GM12878 (cell line): ENCODE data around the gene ARHGAP21. TPM values are rescaled to one million over a fixed set of nuclear protein-coding genes. Genes with fewer than 3 reads are reported as not detected.

Experiments
- ATAC-seq: fragments of 200-7000 bp; cut with Tn5 transposase; 3 replicates; pipeline ENCODE4 v1.9.1; 2020; ENCODE audit warnings: mild to moderate bottlenecking, moderate library complexity
- BruUV-seq: library from RNA; stranded (reverse); fragments of 400-500 nt; replicated peaks from 2 replicates; lab custom pipeline; 2021; lab: Mats Ljungman, UMichigan
- CTCF ChIA-PET: fragments of 300-600 bp; sonication (Branson Sonifier 250); formaldehyde crosslinking; extraction: SDS; loops from one replicate; lab custom pipeline; 2021; ENCODE audit warnings: inconsistent platforms; lab: Yijun Ruan, JAX
- POLR2A ChIA-PET: fragments of 350-600 bp; formaldehyde crosslinking; extraction: SDS; loops from one replicate; lab custom pipeline; 2021; ENCODE audit warnings: inconsistent platforms; lab: Charles Lee
- RAD21 ChIA-PET: fragments of 300-600 bp; sonication (Branson Sonifier 250); formaldehyde crosslinking; loops from one replicate; lab custom pipeline; 2023; ENCODE audit warnings: antibody characterized with exemption; ENCODE audit not compliant: unreplicated experiment; lab: Charles Lee
- SMC1A ChIA-PET: fragments of 300-600 bp; sonication (Branson Sonifier 250); formaldehyde crosslinking; loops from one replicate; lab custom pipeline; 2023; ENCODE audit not compliant: unreplicated experiment, uncharacterized antibody; lab: Charles Lee
- DNase-seq: peaks from one replicate; pipeline ENCODE4 v3.0.0-alpha.2; 2011; ENCODE audit warnings: low read depth, low spot score
- FAIRE-seq: peaks from 3 replicates; lab custom pipeline; 2011; peaks lifted over from hg19 to GRCh38; lab: Jason Lieb, UNC
- H2AFZ ChIP-seq: 2 replicates; pipeline ENCODE4 v1.6.0; 2011; ENCODE audit warnings: low read depth, low read length, control low read depth; ENCODE audit not compliant: control insufficient read depth
- H3K27ac ChIP-seq: 2 replicates; pipeline ENCODE4 v1.5.1; 2011; ENCODE audit warnings: control low read depth; ENCODE audit not compliant: control insufficient read depth, insufficient read depth
- H3K27me3 ChIP-seq, 2 experiments: replicated peaks in 1 of 2; 2 replicates each; pipeline versions ENCODE4 v1.6.0 to v1.6.1; 2011; ENCODE audit warnings: low read length in 1 of 2; ENCODE audit not compliant: control insufficient read depth in 2 of 2, insufficient read depth in 2 of 2
- H3K36me3 ChIP-seq, 2 experiments: 2 replicates each; pipeline ENCODE4 v1.5.1; 2011; ENCODE audit warnings: low read length in 1 of 2; ENCODE audit not compliant: control insufficient read depth in 2 of 2, insufficient read depth in 2 of 2
- H3K4me1 ChIP-seq: 2 replicates; pipeline ENCODE4 v1.6.1; 2011; ENCODE audit warnings: mild to moderate bottlenecking, low read length, moderate library complexity, mixed read lengths; ENCODE audit not compliant: control insufficient read depth, insufficient read depth
- H3K4me2 ChIP-seq: 2 replicates; pipeline ENCODE4 v1.6.0; 2011; ENCODE audit warnings: control low read depth; ENCODE audit not compliant: control insufficient read depth, insufficient read depth
- H3K4me3 ChIP-seq: fragments of 200-600 bp; sonication (generic); 2 replicates; pipeline ENCODE4 v1.5.1; 2016
- H3K79me2 ChIP-seq: 2 replicates; pipeline ENCODE4 v1.6.0; 2011; ENCODE audit warnings: low read length; ENCODE audit not compliant: control insufficient read depth, insufficient read depth
- H3K9ac ChIP-seq: 2 replicates; pipeline ENCODE4 v1.8.0; 2011; ENCODE audit warnings: low read length, control low read depth, mixed read lengths; ENCODE audit not compliant: control insufficient read depth, insufficient read depth
- H3K9me3 ChIP-seq: replicated peaks from 3 replicates; pipeline ENCODE4 v1.5.1; 2011; ENCODE audit warnings: mild to moderate bottlenecking, low read length; ENCODE audit not compliant: control insufficient read depth, insufficient read depth
- H4K20me1 ChIP-seq: 2 replicates; pipeline ENCODE4 v1.6.0; 2011; ENCODE audit not compliant: control insufficient read depth, insufficient read depth
- CBX5 ChIP-seq: sonication (generic); IDR thresholded peaks from 2 replicates; pipeline ENCODE4 v1.6.1; 2016; ENCODE audit warnings: low read depth, moderate library complexity, mild to moderate bottlenecking, inconsistent platforms
- NR2C1 ChIP-seq: fragments of 450-650 bp; IDR thresholded peaks from 2 replicates; pipeline ENCODE4 v1.6.1; 2017; ENCODE audit warnings: antibody characterized with exemption, mild to moderate bottlenecking, moderate library complexity
- POLR2A ChIP-seq: IDR thresholded peaks from 2 replicates; pipeline ENCODE4 v1.6.1; 2011; ENCODE audit warnings: low read depth, mild to moderate bottlenecking, low read length
- RCOR1 ChIP-seq: conservative IDR thresholded peaks from 2 replicates; pipeline ENCODE4 v1.6.1; 2012; ENCODE audit warnings: low read depth, low read length, improper control_type of control experiment
- RELB ChIP-seq: fragments of 450-650 bp; IDR thresholded peaks from 2 replicates; pipeline ENCODE4 v1.6.1; 2017; ENCODE audit warnings: low read depth, mild to moderate bottlenecking, moderate library complexity
- TARDBP ChIP-seq: IDR thresholded peaks from 2 replicates; pipeline ENCODE4 v1.6.1; 2016; ENCODE audit warnings: borderline replicate concordance
- WGBS: methylation state at CpG from one replicate; pipeline ENCODE4 v1.1.6; 2016; ENCODE audit warnings: low lambda C conversion rate; ENCODE audit not compliant: insufficient replicate concordance, insufficient coverage; ENCODE audit errors: missing lambda C conversion rate; 5-methylcytosine and 5-hydroxymethylcytosine counted together
- in situ Hi-C: fragments of 300-500 bp; cut with MboI; formaldehyde crosslinking; loops from 9 replicates; pipeline ENCODE4 v1.14.3; 2018; ENCODE audit warnings: mixed read lengths
- intact Hi-C: fragments of 100-400 bp; cut with micrococcal nuclease; formaldehyde crosslinking; loops from one replicate; pipeline ENCODE4 v1.14.2; 2022; ENCODE audit not compliant: unreplicated experiment
- polyA plus RNA-seq, 11 experiments: library from polyadenylated mRNA; depleted of rRNA in 4 of 11; unstranded in 6 of 11; stranded (reverse) in 5 of 11; fragments of >200 nt; fragmentation: Nextera tagmentation in 4 of 11; fragmentation: Illumina TruSeq in 1 of 11; extraction: Ambion mirVana in 4 of 11; extraction: Trizol in 1 of 11; gene quantifications; 1 replicate in 1 of 11; 2 replicates in 10 of 11; pipeline versions ENCODE4 v1.2.1 to v1.2.3, GENCODE V29; 2011 to 2016; ENCODE audit warnings: inconsistent platforms in 2 of 11, missing spikeins in 2 of 11, low read depth in 1 of 11
- total RNA-seq, 4 experiments: library from RNA; depleted of rRNA in 3 of 4; stranded (reverse); fragments of >200 nt in 3 of 4; fragmentation: Illumina TruSeq in 1 of 4; extraction: Trizol in 1 of 4; gene quantifications; 2 replicates each; pipeline versions ENCODE4 v1.2.1 to v1.2.3, GENCODE V29; 2013 to 2021

The ARHGAP21 gene
- total and polyA plus RNA-seq, 10 of the 15 experiments (the other 5 are each of a cell fraction or from before 2014, with no cell fraction given): 11.7 to 103 (median 37.6) TPM

- no peak for DNase-seq
- Histone ChIP-seq H2AFZ (no peak overlapping the region), H3K27me3 (no peaks in the 10 kb centered on the region), H3K4me3 (no peak overlapping the region), H3K4me2 (no peak overlapping the region), H3K9me3 (no peaks in the 10 kb centered on the region), H3K4me1 (no peaks in the 10 kb centered on the region), H3K27ac (no peak overlapping the region), H3K79me2 (no peaks in the 10 kb centered on the region)
- ChIA-PET POLR2A (no interaction called here), SMC1A (no interaction called here), RAD21 (no interaction called here)
- in situ Hi-C loops: no loop called here
- no peak for FAIRE-seq
- WGBS: 69% methylated on average over 2 of the region's 2 CpGs
- no peak for ATAC-seq
- TF ChIP-seq CBX5: no peak
- no peak for TF ChIP-seq POLR2A
- no peak for TF ChIP-seq TARDBP
- TF ChIP-seq RCOR1: no peak
- no peak for TF ChIP-seq NR2C1
- no peak for TF ChIP-seq RELB
- TF ChIP-seq, all 136 proteins: peak for 0
- Histone ChIP-seq H3K36me3 (no peaks in the 10 kb centered on the region), H3K9ac (no peak overlapping the region), H4K20me1 (no peaks in the 10 kb centered on the region)
- intact Hi-C loops: no loop called here
- CTCF ChIA-PET: no interaction called here
- no TSS peak for BruUV-seq
These were observed 44.9 kb downstream of the ARHGAP21 start for GRCh38 chr10:24678757-24679156.
